ENCODE results near the gene SEZ6. TPM values are rescaled to one million over a fixed set of nuclear protein-coding genes. Genes with fewer than 3 reads are reported as not detected.

SEZ6 gene
- total RNA-seq, 1 donor from 2014 or later = not detected

- FAIRE-seq (no peak), DNase-seq (ENCODE audit: low read depth) (no peak)
- no peak for TF ChIP-seq CTCF (IDR thresholded peaks at IDR 0.05; ENCODE audit: insufficient read depth, low read length, severe bottlenecking)
- Histone ChIP-seq H3K27me3 (ENCODE audit: control insufficient read depth, insufficient read depth, low read length) (peaks cover 23% of the 10 kb centered on the region), H3K36me3 (ENCODE audit: control insufficient read depth, insufficient read depth, low read length) (no peaks in the 10 kb centered on the region), H3K4me3 (ENCODE audit: low read depth, low read length) (no peak overlapping the region)
These were observed 14.7 kb upstream of the SEZ6 start for GRCh38 chr17:29020576-29020975.

- DNase-seq (ENCODE audit: low read depth) (no peak), FAIRE-seq (no peak)
- no peak for TF ChIP-seq CTCF (IDR thresholded peaks at IDR 0.05; ENCODE audit: insufficient read depth, low read length, severe bottlenecking)
- Histone ChIP-seq H3K4me3 (ENCODE audit: low read depth, low read length) (no peak overlapping the region), H3K27me3 (ENCODE audit: control insufficient read depth, insufficient read depth, low read length) (peaks cover 24% of the 10 kb centered on the region), H3K36me3 (ENCODE audit: control insufficient read depth, insufficient read depth, low read length) (no peaks in the 10 kb centered on the region)
These were observed 13.8 kb upstream of the SEZ6 start for GRCh38 chr17:29019475-29020181.

GRCh38 chr17:29018788-29019474 is 13.1 kb upstream of the SEZ6 start:
- peaks cover 20% of the 10 kb centered on the region for H3K27me3 ChIP-seq (ENCODE audit: control insufficient read depth, insufficient read depth, low read length)
- DNase-seq (ENCODE audit: low read depth) = no peak
- no peak overlapping the region for H3K4me3 ChIP-seq (ENCODE audit: low read depth, low read length)
- TF ChIP-seq CTCF (IDR thresholded peaks at IDR 0.05; ENCODE audit: insufficient read depth, low read length, severe bottlenecking) = no peak
- no peaks in the 10 kb centered on the region for H3K36me3 ChIP-seq (ENCODE audit: control insufficient read depth, insufficient read depth, low read length)
- no peak for FAIRE-seq

GRCh38 chr17:29016345-29017210 is 10.7 kb upstream of the SEZ6 start:
- H3K4me3 ChIP-seq (ENCODE audit: low read depth, low read length) = no peak overlapping the region
- H3K27me3 ChIP-seq (ENCODE audit: control insufficient read depth, insufficient read depth, low read length) = peaks cover 15% of the 10 kb centered on the region
- TF ChIP-seq CTCF (IDR thresholded peaks at IDR 0.05; ENCODE audit: insufficient read depth, low read length, severe bottlenecking) = no peak
- no peak for DNase-seq (ENCODE audit: low read depth)
- no peak for FAIRE-seq
- no peaks in the 10 kb centered on the region for H3K36me3 ChIP-seq (ENCODE audit: control insufficient read depth, insufficient read depth, low read length)

GRCh38 chr17:29014716-29015115 is 8.9 kb upstream of the SEZ6 start:
- no peak for TF ChIP-seq CTCF (IDR thresholded peaks at IDR 0.05; ENCODE audit: insufficient read depth, low read length, severe bottlenecking)
- H3K27me3 ChIP-seq (ENCODE audit: control insufficient read depth, insufficient read depth, low read length) = peaks cover 16% of the 10 kb centered on the region

More at GRCh38 chr17:29014716-29015115, 8.9 kb upstream of the SEZ6 start:
- FAIRE-seq (no peak), DNase-seq (ENCODE audit: low read depth) (no peak)
- H3K4me3 ChIP-seq (ENCODE audit: low read depth, low read length) = no peak overlapping the region
- H3K36me3 ChIP-seq (ENCODE audit: control insufficient read depth, insufficient read depth, low read length) = no peaks in the 10 kb centered on the region
